ENCODE measurements around the gene RBM20. TPM values are rescaled to one million over a fixed set of nuclear protein-coding genes. Genes with fewer than 3 reads are reported as not detected.

The RBM20 gene
- total and polyA plus RNA-seq, 8 donors, result under 0.01 to 6.2 (median 0.59) TPM; not detected in 2

- Histone ChIP-seq H3K36me3 (no peaks in the 10 kb centered on the region), H3K4me3 (no peak overlapping the region), H3K9me3 (no peaks in the 10 kb centered on the region), H3K4me1 (peaks cover 17 to 23% (median 21%) of the 10 kb centered on the region in 4 donors), H3K27me3 (peaks cover 6 to 96% (median 58%) of the 10 kb centered on the region in 3 donors), H3K27ac (no peak overlapping the region)
- DNase-seq, result no peak
- 68 to 78% (median 73%) methylated on average over 13 of the region's 13 CpGs for WGBS, 5 donors
- intact Hi-C loops (cut with DNase I; ENCODE audit: low total_unique reads), result no loop called here
- no peak for TF ChIP-seq POLR2AphosphoS5 (IDR thresholded peaks at IDR 0.05)
Measured at GRCh38 chr10:110646417-110647135, 2.4 kb downstream of the RBM20 start.

- no peaks in the 10 kb centered on the region for H3K36me3 ChIP-seq
- no peak for DNase-seq
- 33 to 45% (median 38%) methylated on average over 3 of the region's 3 CpGs for WGBS, 5 donors
- intact Hi-C loops (cut with DNase I; ENCODE audit: low total_unique reads), result no loop called here
- TF ChIP-seq POLR2AphosphoS5 (IDR thresholded peaks at IDR 0.05) (no peak), CTCF (IDR thresholded peaks at IDR 0.05) (no peak), POLR2A (IDR thresholded peaks at IDR 0.05) (no peak), EP300 (IDR thresholded peaks at IDR 0.05) (no peak)
- H3K27me3 ChIP-seq, result peaks cover 6 to 93% (median 60%) of the 10 kb centered on the region in 3 donors
- no peak overlapping the region for H3K27ac ChIP-seq
- no peaks in the 10 kb centered on the region for H3K9me3 ChIP-seq
- no peak overlapping the region for H3K4me3 ChIP-seq
- H3K4me1 ChIP-seq, result peaks cover 17 to 23% (median 21%) of the 10 kb centered on the region in 4 donors
Measured at GRCh38 chr10:110647136-110647430, 2.9 kb downstream of the RBM20 start.

GRCh38 chr10:110648692-110649346 is 4.7 kb downstream of the RBM20 start:
- Histone ChIP-seq H3K4me3 (no peak overlapping the region), H3K36me3 (no peaks in the 10 kb centered on the region), H3K27me3 (peaks cover 6 to 90% (median 55%) of the 10 kb centered on the region in 3 donors), H3K27ac (no peak overlapping the region), H3K9me3 (no peaks in the 10 kb centered on the region), H3K4me1 (peaks cover 8 to 14% (median 11%) of the 10 kb centered on the region in 4 donors)
- TF ChIP-seq CTCF (IDR thresholded peaks at IDR 0.05) (no peak), EP300 (IDR thresholded peaks at IDR 0.05) (no peak), POLR2A (IDR thresholded peaks at IDR 0.05) (no peak), POLR2AphosphoS5 (IDR thresholded peaks at IDR 0.05) (no peak)
- no peak for DNase-seq
- WGBS, 5 donors, result 70 to 88% (median 80%) methylated on average over 3 of the region's 3 CpGs
- intact Hi-C loops (cut with DNase I; ENCODE audit: low total_unique reads), result no loop called here

GRCh38 chr10:110649347-110650264 is 5.5 kb downstream of the RBM20 start:
- Histone ChIP-seq H3K36me3 (no peaks in the 10 kb centered on the region), H3K27me3 (peaks cover 0 to 87% (median 48%) of the 10 kb centered on the region in 3 donors), H3K27ac (no peak overlapping the region), H3K4me1 (peaks cover under 1 to 6% (median 3%) of the 10 kb centered on the region in 4 donors), H3K4me3 (no peak overlapping the region), H3K9me3 (no peaks in the 10 kb centered on the region)
- intact Hi-C loops (cut with DNase I; ENCODE audit: low total_unique reads), result no loop called here
- WGBS, 5 donors, result 60 to 75% (median 63%) methylated on average over 6 of the region's 6 CpGs
- DNase-seq, result no peak
- TF ChIP-seq POLR2AphosphoS5 (IDR thresholded peaks at IDR 0.05), result no peak

- TF ChIP-seq POLR2A (IDR thresholded peaks at IDR 0.05) (no peak), CTCF (IDR thresholded peaks at IDR 0.05) (no peak), EP300 (IDR thresholded peaks at IDR 0.05) (no peak), POLR2AphosphoS5 (IDR thresholded peaks at IDR 0.05) (no peak)
- H3K4me3 ChIP-seq, result no peak overlapping the region
- peaks cover 0 to 80% (median 41%) of the 10 kb centered on the region in 3 donors for H3K27me3 ChIP-seq
- no peaks in the 10 kb centered on the region for H3K4me1 ChIP-seq
- no peaks in the 10 kb centered on the region for H3K36me3 ChIP-seq
- H3K27ac ChIP-seq, result no peak overlapping the region
- intact Hi-C loops (cut with DNase I; ENCODE audit: low total_unique reads), result no loop called here
- no peaks in the 10 kb centered on the region for H3K9me3 ChIP-seq
- 31 to 50% (median 47%) methylated on average over 1 of the region's 1 CpG for WGBS, 5 donors
- DNase-seq, result no peak
Measured at GRCh38 chr10:110650265-110650668, 6.1 kb downstream of the RBM20 start.

Measured in stomach (tissue), 9 donors.